Measurements from ENCODE around the gene GRIFIN. TPM values are rescaled to one million over a fixed set of nuclear protein-coding genes. Genes with fewer than 3 reads are reported as not detected.

GRIFIN gene
- total RNA-seq, 2 donors from 2014 or later = not detected

DNA sequence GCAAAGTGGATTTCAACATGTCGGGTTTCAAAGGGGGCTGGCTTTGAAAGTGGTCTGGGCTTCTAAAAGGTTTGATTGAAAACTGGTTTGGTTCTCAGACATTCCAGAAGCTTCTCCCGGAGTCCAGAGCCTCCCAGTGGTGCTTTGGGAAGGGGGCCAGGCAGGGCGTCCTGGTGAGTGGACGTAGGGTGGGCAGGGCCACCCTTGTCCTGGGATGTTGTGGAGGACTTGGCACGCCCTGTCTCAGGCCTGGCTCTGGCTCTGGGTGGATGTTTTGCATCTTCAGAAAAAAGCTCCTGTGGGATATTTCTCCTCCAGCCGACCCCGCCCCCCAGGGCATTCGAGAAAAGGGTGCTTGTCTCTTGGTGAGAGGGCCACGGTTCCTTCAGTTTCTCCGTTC, 31.2 kb downstream of the GRIFIN start:
- TF ChIP-seq, protein P1, sequence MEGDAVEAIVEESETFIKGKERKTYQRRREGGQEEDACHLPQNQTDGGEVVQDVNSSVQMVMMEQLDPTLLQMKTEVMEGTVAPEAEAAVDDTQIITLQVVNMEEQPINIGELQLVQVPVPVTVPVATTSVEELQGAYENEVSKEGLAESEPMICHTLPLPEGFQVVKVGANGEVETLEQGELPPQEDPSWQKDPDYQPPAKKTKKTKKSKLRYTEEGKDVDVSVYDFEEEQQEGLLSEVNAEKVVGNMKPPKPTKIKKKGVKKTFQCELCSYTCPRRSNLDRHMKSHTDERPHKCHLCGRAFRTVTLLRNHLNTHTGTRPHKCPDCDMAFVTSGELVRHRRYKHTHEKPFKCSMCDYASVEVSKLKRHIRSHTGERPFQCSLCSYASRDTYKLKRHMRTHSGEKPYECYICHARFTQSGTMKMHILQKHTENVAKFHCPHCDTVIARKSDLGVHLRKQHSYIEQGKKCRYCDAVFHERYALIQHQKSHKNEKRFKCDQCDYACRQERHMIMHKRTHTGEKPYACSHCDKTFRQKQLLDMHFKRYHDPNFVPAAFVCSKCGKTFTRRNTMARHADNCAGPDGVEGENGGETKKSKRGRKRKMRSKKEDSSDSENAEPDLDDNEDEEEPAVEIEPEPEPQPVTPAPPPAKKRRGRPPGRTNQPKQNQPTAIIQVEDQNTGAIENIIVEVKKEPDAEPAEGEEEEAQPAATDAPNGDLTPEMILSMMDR (IDR thresholded peaks at IDR 0.05) = no peak
- H3K27ac ChIP-seq = no peak overlapping the region

DNA sequence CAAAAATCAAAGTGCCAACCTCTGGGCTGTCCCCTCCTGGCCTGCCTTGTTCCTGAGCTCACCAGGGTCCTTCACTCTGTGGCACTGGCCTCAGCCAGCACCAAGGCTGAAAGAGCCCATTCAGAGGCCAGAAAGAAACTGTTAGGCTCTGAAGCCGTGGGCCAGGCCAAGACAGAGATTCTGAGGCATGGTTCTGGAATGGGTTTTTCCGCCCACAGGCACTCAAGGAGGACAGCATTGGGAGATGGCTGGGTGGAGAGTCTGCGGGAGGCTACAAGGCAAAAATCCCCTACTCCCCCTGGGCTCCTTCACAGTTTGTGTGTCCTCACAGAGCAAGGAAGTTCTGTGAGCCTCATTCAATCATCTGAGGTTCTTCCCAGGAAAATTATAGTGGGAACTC, 31.7 kb downstream of the GRIFIN start:
- Histone ChIP-seq H3K9me3 (no peaks in the 10 kb centered on the region), H3K27me3 (replicated peaks; ENCODE audit: insufficient read depth) (no peaks in the 10 kb centered on the region), H3K27ac (no peak overlapping the region), H3K36me3 (no peaks in the 10 kb centered on the region), H3K4me3 (no peak overlapping the region), H3K4me1 (ENCODE audit: control insufficient read depth in 1 of 2, low read depth in 2 of 2) (no peaks in the 10 kb centered on the region)
- DNase-seq (ENCODE audit: low spot score) (no peak), ATAC-seq (ENCODE audit: insufficient number of reproducible peaks, low FRiP score, low read depth) (no peak)
- TF ChIP-seq, protein P1 (IDR thresholded peaks at IDR 0.05) = no peak

More for the DNA sequence above, 31.2 kb downstream of the GRIFIN start:
- DNase-seq (ENCODE audit: low spot score) = no peak
- no peak for ATAC-seq (ENCODE audit: insufficient number of reproducible peaks, low FRiP score, low read depth)
- Histone ChIP-seq H3K36me3 (no peaks in the 10 kb centered on the region), H3K27me3 (replicated peaks; ENCODE audit: insufficient read depth) (no peaks in the 10 kb centered on the region), H3K9me3 (no peaks in the 10 kb centered on the region), H3K4me1 (ENCODE audit: control insufficient read depth in 1 of 2, low read depth in 2 of 2) (no peaks in the 10 kb centered on the region), H3K4me3 (no peak overlapping the region)

DNA sequence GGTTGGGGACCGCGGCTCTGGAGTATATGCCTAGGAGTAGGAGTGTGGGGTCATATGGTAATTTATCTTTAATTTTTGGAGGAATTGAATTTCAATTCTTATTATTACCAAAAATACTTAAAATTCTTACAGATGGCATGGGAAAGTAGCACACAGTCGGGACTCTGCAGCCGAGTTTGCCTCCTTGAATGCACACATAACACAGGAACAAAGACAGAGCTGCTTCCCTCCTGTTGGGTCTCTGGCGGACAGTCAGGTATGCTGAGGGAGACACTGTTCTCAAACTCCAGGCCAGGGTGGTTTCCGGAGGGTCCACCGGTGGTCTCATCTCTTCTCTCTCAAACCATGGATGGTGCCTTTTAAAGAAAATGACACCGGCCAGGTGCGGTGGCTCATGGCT, 32.7 kb downstream of the GRIFIN start:
- H3K4me1 ChIP-seq (ENCODE audit: control insufficient read depth in 1 of 2, low read depth in 2 of 2) = no peaks in the 10 kb centered on the region
- no peaks in the 10 kb centered on the region for H3K27me3 ChIP-seq (replicated peaks; ENCODE audit: insufficient read depth)
- no peaks in the 10 kb centered on the region for H3K9me3 ChIP-seq
- H3K4me3 ChIP-seq = no peak overlapping the region
- H3K27ac ChIP-seq = no peak overlapping the region
- no peaks in the 10 kb centered on the region for H3K36me3 ChIP-seq
- ATAC-seq (ENCODE audit: insufficient number of reproducible peaks, low FRiP score, low read depth) = no peak
- TF ChIP-seq, protein P1 (IDR thresholded peaks at IDR 0.05) = no peak
- DNase-seq (ENCODE audit: low spot score) = no peak

DNA sequence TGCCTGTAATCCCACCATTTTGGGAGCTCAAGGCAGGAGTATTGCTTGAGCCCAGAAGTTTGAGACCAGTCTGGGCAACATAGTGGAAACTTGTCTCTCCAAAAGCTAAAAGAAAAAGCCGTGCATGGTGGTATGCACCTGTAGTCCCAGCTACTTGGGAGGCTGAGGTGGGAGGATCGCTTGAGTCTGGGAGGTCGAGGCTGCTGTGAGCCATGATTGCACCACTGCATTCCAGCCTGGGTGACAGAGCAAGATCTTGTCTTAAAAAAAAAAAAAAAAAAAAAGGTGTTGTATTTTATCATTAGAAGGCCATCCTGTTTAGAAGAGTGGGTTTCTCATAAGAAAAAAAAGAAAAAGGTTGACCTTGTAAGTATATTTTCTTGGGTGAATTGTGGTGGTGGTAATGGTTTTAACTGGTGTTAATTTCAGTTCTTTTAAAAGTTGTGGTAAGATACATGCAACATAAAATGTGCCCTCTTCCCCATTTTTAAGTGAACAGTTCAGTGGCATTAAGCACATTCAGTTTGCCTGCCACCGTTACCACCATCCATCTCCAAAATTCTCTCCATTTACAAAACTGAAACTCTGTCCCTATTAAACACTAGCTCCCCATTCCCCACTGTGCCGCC, 34.7 kb downstream of the GRIFIN start:
- Histone ChIP-seq H3K27ac (no peak overlapping the region), H3K27me3 (replicated peaks; ENCODE audit: insufficient read depth) (no peaks in the 10 kb centered on the region), H3K4me1 (ENCODE audit: control insufficient read depth in 1 of 2, low read depth in 2 of 2) (no peaks in the 10 kb centered on the region), H3K36me3 (no peaks in the 10 kb centered on the region), H3K4me3 (no peak overlapping the region), H3K9me3 (no peaks in the 10 kb centered on the region)
- ATAC-seq (ENCODE audit: insufficient number of reproducible peaks, low FRiP score, low read depth) (no peak), DNase-seq (ENCODE audit: low spot score) (no peak)
- TF ChIP-seq, protein P1 (IDR thresholded peaks at IDR 0.05) = no peak

DNA sequence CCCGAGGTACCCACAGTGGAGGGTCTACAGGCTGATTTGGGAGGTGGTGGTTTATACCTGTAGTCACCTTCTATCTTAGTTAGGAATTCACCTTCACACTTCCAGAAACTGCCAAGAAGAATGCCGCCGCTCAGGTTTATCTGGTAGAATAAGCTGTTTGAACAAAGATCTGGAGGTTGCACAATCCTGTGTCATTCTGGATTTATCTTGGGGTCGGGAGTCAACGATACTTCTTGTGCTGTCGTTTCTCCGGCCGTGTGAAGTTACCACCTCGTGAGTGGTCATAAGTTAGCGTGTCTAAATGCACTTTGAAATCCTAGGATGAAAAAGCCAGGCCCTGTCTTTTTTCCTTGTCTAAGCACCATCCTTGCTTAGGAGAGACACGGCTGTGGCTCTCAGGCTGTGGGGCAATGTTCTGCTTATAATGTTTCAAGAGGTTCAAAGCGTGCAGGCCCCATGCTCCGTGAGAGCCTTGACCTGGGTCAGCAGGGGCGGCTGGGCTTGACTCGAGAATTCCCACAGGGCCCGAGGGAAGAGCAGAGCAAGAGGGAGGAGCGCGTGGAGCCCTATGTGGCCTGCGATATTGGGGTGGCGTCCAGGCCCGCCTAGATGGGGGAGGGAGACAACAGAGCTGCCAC, 35.5 kb downstream of the GRIFIN start:
- peaks cover 5% of the 10 kb centered on the region for H3K36me3 ChIP-seq
- H3K4me1 ChIP-seq (ENCODE audit: control insufficient read depth in 1 of 2, low read depth in 2 of 2) = no peaks in the 10 kb centered on the region
- no peak overlapping the region for H3K27ac ChIP-seq
- ATAC-seq (ENCODE audit: insufficient number of reproducible peaks, low FRiP score, low read depth) (no peak), DNase-seq (ENCODE audit: low spot score) (no peak)
- no peaks in the 10 kb centered on the region for H3K27me3 ChIP-seq (replicated peaks; ENCODE audit: insufficient read depth)
- TF ChIP-seq, protein P1 (IDR thresholded peaks at IDR 0.05) = no peak
- H3K9me3 ChIP-seq = no peaks in the 10 kb centered on the region
- H3K4me3 ChIP-seq = no peak overlapping the region
